A673 (cell line): ENCODE measurements around the gene SENP5. TPM values are rescaled to one million over a fixed set of nuclear protein-coding genes. Genes with fewer than 3 reads are reported as not detected.

Experiments
- BruUV-seq: library from RNA; stranded (reverse); fragments of 400-500 nt; replicated peaks from 2 replicates; lab custom pipeline; 2021; lab: Mats Ljungman, UMichigan
- CTCF ChIA-PET: fragments of 300-600 bp; sonication (Branson Sonifier 250); formaldehyde crosslinking; loops from one replicate; lab custom pipeline; 2022; ENCODE audit warnings: antibody characterized with exemption; lab: Charles Lee
- POLR2A ChIA-PET: fragments of 300-600 bp; sonication (Branson Sonifier 250); formaldehyde crosslinking; loops from one replicate; lab custom pipeline; 2022; ENCODE audit warnings: antibody characterized with exemption; ENCODE audit not compliant: low non-redundant PET; lab: Charles Lee
- DNase-seq: peaks from one replicate; pipeline ENCODE4 v3.0.0-alpha.2; 2015; ENCODE audit warnings: low spot score
- H3K27ac ChIP-seq: fragments of 200-600 bp; sonication (generic); 2 replicates; pipeline ENCODE4 v1.5.1; 2016; ENCODE audit warnings: mixed run types, low read depth, mild to moderate bottlenecking, mixed read lengths, antibody characterized with exemption, low read length; ENCODE audit not compliant: poor library complexity, severe bottlenecking
- H3K27me3 ChIP-seq: fragments of 200-600 bp; sonication (generic); replicated peaks from 2 replicates; pipeline ENCODE4 v1.6.1; 2017; ENCODE audit warnings: mixed run types, low read depth, mild to moderate bottlenecking, mixed read lengths, antibody characterized with exemption, low read length; ENCODE audit not compliant: insufficient read depth, poor library complexity
- H3K36me3 ChIP-seq: fragments of 200-600 bp; sonication (generic); 2 replicates; pipeline ENCODE4 v1.6.1; 2016; ENCODE audit warnings: mixed run types, mild to moderate bottlenecking, mixed read lengths, antibody characterized with exemption, low read length; ENCODE audit not compliant: insufficient read depth, poor library complexity, severe bottlenecking
- H3K4me1 ChIP-seq: fragments of 200-600 bp; sonication (generic); 2 replicates; pipeline ENCODE4 v1.6.1; 2017; ENCODE audit warnings: mixed run types, mild to moderate bottlenecking, mixed read lengths, antibody characterized with exemption, low read length; ENCODE audit not compliant: insufficient read depth, poor library complexity, severe bottlenecking
- H3K4me3 ChIP-seq: fragments of 200-600 bp; sonication (generic); 2 replicates; pipeline ENCODE4 v1.5.1; 2016; ENCODE audit warnings: low read depth, mixed run types, mild to moderate bottlenecking, mixed read lengths, low read length; ENCODE audit not compliant: poor library complexity, severe bottlenecking
- H3K9me3 ChIP-seq: fragments of 200-600 bp; sonication (generic); 2 replicates; pipeline ENCODE4 v1.6.1; 2016; ENCODE audit warnings: mixed run types, low read depth, mild to moderate bottlenecking, mixed read lengths, antibody characterized with exemption, low read length; ENCODE audit not compliant: poor library complexity, severe bottlenecking
- CTCF ChIP-seq: fragments of 300-800, 200-600 bp; sonication (generic); conservative IDR thresholded peaks from 2 replicates; pipeline ENCODE4 v1.5.1; 2017; ENCODE audit warnings: low read depth, mild to moderate bottlenecking, antibody characterized with exemption, low read length, moderate library complexity, mixed read lengths
- EZH2 ChIP-seq: fragments of 200-600 bp; sonication (generic); IDR thresholded peaks from 2 replicates; pipeline ENCODE4 v1.6.1; 2017; ENCODE audit warnings: borderline replicate concordance, low read depth, mild to moderate bottlenecking, mixed read lengths, antibody characterized with exemption, low read length; ENCODE audit not compliant: poor library complexity, severe bottlenecking
- intact Hi-C: fragments of 100-400 bp; cut with micrococcal nuclease; formaldehyde crosslinking; loops from one replicate; pipeline ENCODE4 v1.10.0; 2022; ENCODE audit not compliant: unreplicated experiment
- total RNA-seq: library from RNA; stranded (reverse); gene quantifications from 2 replicates; pipeline ENCODE4 v1.2.3, GENCODE V29; 2021

SENP5 gene
- total RNA-seq, 1 experiment from 2014 or later: 42.2 TPM

- TF ChIP-seq CTCF (no peak), EZH2 (no peak)
- ChIA-PET POLR2A (no interaction called here), CTCF (interaction anchor here (1.3 kb wide), 1 partner anchor 360 kb away, joined by 3 read pairs; no protein-coding TSS in a partner anchor)
- Histone ChIP-seq H3K36me3 (no peaks in the 10 kb centered on the region), H3K9me3 (no peaks in the 10 kb centered on the region), H3K4me3 (peak overlapping the region; percentile 75), H3K27ac (peak overlapping the region; percentile 34), H3K4me1 (no peaks in the 10 kb centered on the region), H3K27me3 (no peaks in the 10 kb centered on the region)
- no TSS peak for BruUV-seq
- DNase-seq: peak; percentile 50
- intact Hi-C loops: loop anchor here (1.0 to 10.0 kb wide), 3 partner anchors 130 to 434 kb away; no protein-coding TSS in a partner anchor
These were observed 101.5 kb downstream of the SENP5 start for GRCh38 chr3:196969134-196969659.

- peak overlapping the region; percentile 34 for H3K27ac ChIP-seq
- TF ChIP-seq EZH2 (no peak), CTCF (peak; percentile 50; the same call in 1 of the 2 replicates)
- H3K4me1 ChIP-seq: no peaks in the 10 kb centered on the region
- intact Hi-C loops: loop anchor here (1.0 to 10.0 kb wide), 4 partner anchors 131 to 535 kb away; no protein-coding TSS in a partner anchor
- no peaks in the 10 kb centered on the region for H3K36me3 ChIP-seq
- ChIA-PET POLR2A (no interaction called here), CTCF (interaction anchor here (1.3 kb wide), 1 partner anchor 361 kb away, joined by 3 read pairs; no protein-coding TSS in a partner anchor)
- DNase-seq: peak; percentile 76
- no peaks in the 10 kb centered on the region for H3K9me3 ChIP-seq
- no peaks in the 10 kb centered on the region for H3K27me3 ChIP-seq
- peak overlapping the region; percentile 75 for H3K4me3 ChIP-seq
- no TSS peak for BruUV-seq
These were observed 102.2 kb downstream of the SENP5 start for GRCh38 chr3:196969660-196970546.

GRCh38 chr3:196970547-196971093, 102.9 kb downstream of the SENP5 start:
- intact Hi-C loops: loop anchor here (10.0 kb wide), 1 partner anchor 534 kb away; no protein-coding TSS in a partner anchor
- ChIA-PET CTCF (interaction anchor here (1.3 kb wide), 1 partner anchor 361 kb away, joined by 3 read pairs; no protein-coding TSS in a partner anchor), POLR2A (no interaction called here)
- BruUV-seq: no TSS peak
- no peak for DNase-seq
- Histone ChIP-seq H3K4me1 (no peaks in the 10 kb centered on the region), H3K9me3 (no peaks in the 10 kb centered on the region), H3K27ac (no peak overlapping the region), H3K27me3 (no peaks in the 10 kb centered on the region), H3K4me3 (no peak overlapping the region), H3K36me3 (no peaks in the 10 kb centered on the region)
- TF ChIP-seq CTCF (no peak), EZH2 (no peak)
